Neural progenitor cell (in vitro differentiated cells): ENCODE results near the gene SMYD3. TPM values are rescaled to one million over a fixed set of nuclear protein-coding genes. Genes with fewer than 3 reads are reported as not detected.
A peak's percentile ranks its signal among the peaks of the same experiment; 100 is the strongest.

Experiments
- DNase-seq: peaks from one replicate; pipeline ENCODE4 v3.0.0-alpha.2; 2016; ENCODE audit warnings: low spot score
- H2AFZ ChIP-seq: fragments of 200-600 bp; sonication (generic); replicated peaks from 2 replicates; pipeline ENCODE4 v1.6.1; 2016; ENCODE audit warnings: antibody characterized with exemption
- H3F3A ChIP-seq: fragments of 200-600 bp; sonication (generic); 2 replicates; pipeline ENCODE4 v1.6.1; 2016; ENCODE audit warnings: antibody characterized with exemption, low read depth
- H3K27ac ChIP-seq: fragments of 200-600 bp; sonication (generic); 2 replicates; pipeline ENCODE4 v1.5.1; 2016; ENCODE audit warnings: mild to moderate bottlenecking
- H3K27me3 ChIP-seq: fragments of 200-600 bp; sonication (generic); 2 replicates; pipeline ENCODE4 v1.6.1; 2016; ENCODE audit warnings: mild to moderate bottlenecking, moderate library complexity
- H3K36me3 ChIP-seq: fragments of 200-600 bp; sonication (generic); 2 replicates; pipeline ENCODE4 v1.5.1; 2016
- H3K4me1 ChIP-seq: fragments of 200-600 bp; sonication (generic); 2 replicates; pipeline ENCODE4 v1.6.1; 2016; ENCODE audit warnings: mixed run types
- H3K4me2 ChIP-seq: fragments of 200-600 bp; sonication (generic); 2 replicates; pipeline ENCODE4 v1.6.1; 2016
- H3K4me3 ChIP-seq: fragments of 200-600 bp; sonication (generic); 2 replicates; pipeline ENCODE4 v1.5.1; 2016
- H3K79me2 ChIP-seq: fragments of 200-600 bp; sonication (generic); 2 replicates; pipeline ENCODE4 v1.6.1; 2016; ENCODE audit warnings: low read depth
- H3K9ac ChIP-seq: fragments of 200-600 bp; sonication (generic); 2 replicates; pipeline ENCODE4 v1.6.1; 2016
- H3K9me3 ChIP-seq: fragments of 200-600 bp; sonication (generic); 2 replicates; pipeline ENCODE4 v1.5.1; 2016; ENCODE audit warnings: low read depth
- H4K20me1 ChIP-seq: fragments of 200-600 bp; sonication (generic); 2 replicates; pipeline ENCODE4 v1.6.1; 2016; ENCODE audit warnings: low read depth
- H3K27ac Mint-ChIP-seq: 3 replicates; pipeline ENCODE4 v1.8.0; 2021; ENCODE audit warnings: mixed read lengths
- H3K27me3 Mint-ChIP-seq: 2 replicates; pipeline ENCODE4 v1.8.0; 2022; ENCODE audit warnings: low read depth, mild to moderate bottlenecking, inconsistent platforms, moderate library complexity, mixed read lengths; ENCODE audit not compliant: insufficient read depth
- H3K36me3 Mint-ChIP-seq: 3 replicates; pipeline ENCODE4 v1.8.0; 2021; ENCODE audit warnings: mixed read lengths
- H3K4me1 Mint-ChIP-seq: 3 replicates; pipeline ENCODE4 v1.8.0; 2021; ENCODE audit warnings: mixed read lengths
- H3K4me3 Mint-ChIP-seq: 3 replicates; pipeline ENCODE4 v1.8.0; 2021; ENCODE audit warnings: mild to moderate bottlenecking, moderate library complexity, mixed read lengths
- H3K9me3 Mint-ChIP-seq: 3 replicates; pipeline ENCODE4 v1.8.0; 2020; ENCODE audit warnings: mixed read lengths
- EZH2 ChIP-seq: fragments of 200-600 bp; sonication (generic); IDR thresholded peaks from 2 replicates; pipeline ENCODE4 v1.6.1; 2017; ENCODE audit warnings: antibody characterized with exemption, mild to moderate bottlenecking, moderate library complexity
- EZH2phosphoT487 ChIP-seq: fragments of 200-600 bp; sonication (generic); IDR thresholded peaks from 2 replicates; pipeline ENCODE4 v1.6.1; 2017; ENCODE audit warnings: antibody characterized with exemption
- total RNA-seq: library from RNA; depleted of rRNA; stranded (reverse); fragments of >200 nt; gene quantifications from 2 replicates; pipeline ENCODE4 v1.2.3, GENCODE V29; 2015; ENCODE audit warnings: low replicate concordance
- TF ChIP-seq, protein P1 (sequence below): fragments of 200-600 bp; sonication (generic); IDR thresholded peaks from 2 replicates; pipeline ENCODE4 v1.5.1; 2017; ENCODE audit warnings: antibody characterized with exemption, mild to moderate bottlenecking

Gene SMYD3
- total RNA-seq, 1 donor from 2014 or later: 43.2 TPM

DNA sequence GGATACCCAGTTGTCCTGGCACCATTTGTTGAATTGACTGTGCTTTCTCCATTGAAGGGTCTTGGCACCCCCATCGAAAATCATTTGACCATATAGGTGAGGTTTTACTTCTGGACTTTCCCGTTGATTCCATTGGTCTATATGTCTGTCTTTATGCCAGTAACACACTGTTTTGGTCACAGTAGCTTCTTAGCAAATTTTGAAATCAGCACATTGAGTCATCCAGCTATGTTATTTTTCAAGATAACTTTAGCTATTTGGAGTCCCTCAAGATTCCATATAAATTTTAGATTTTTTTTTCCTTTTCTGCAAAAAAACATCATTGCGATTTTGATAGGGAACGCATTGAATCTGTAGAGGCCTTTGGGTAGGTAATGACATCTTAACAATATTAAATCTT, 235.6 kb downstream of the SMYD3 start:
- no peaks in the 10 kb centered on the region for H3K79me2 ChIP-seq
- no peak for DNase-seq
- H3K36me3 Mint-ChIP-seq: no peaks in the 10 kb centered on the region
- H3K36me3 ChIP-seq: no peaks in the 10 kb centered on the region
- no peak overlapping the region for H2AFZ ChIP-seq
- H3K9me3 Mint-ChIP-seq: no peaks in the 10 kb centered on the region
- no peaks in the 10 kb centered on the region for H4K20me1 ChIP-seq
- no peaks in the 10 kb centered on the region for H3K9me3 ChIP-seq
- H3F3A ChIP-seq: no peaks in the 10 kb centered on the region
- H3K4me3 Mint-ChIP-seq: no peak overlapping the region
- no peak overlapping the region for H3K27ac Mint-ChIP-seq
- H3K27me3 Mint-ChIP-seq: no peaks in the 10 kb centered on the region
- no peak overlapping the region for H3K4me3 ChIP-seq
- no peaks in the 10 kb centered on the region for H3K27me3 ChIP-seq
- peaks cover 7% of the 10 kb centered on the region for H3K4me1 ChIP-seq
- TF ChIP-seq, protein P1, sequence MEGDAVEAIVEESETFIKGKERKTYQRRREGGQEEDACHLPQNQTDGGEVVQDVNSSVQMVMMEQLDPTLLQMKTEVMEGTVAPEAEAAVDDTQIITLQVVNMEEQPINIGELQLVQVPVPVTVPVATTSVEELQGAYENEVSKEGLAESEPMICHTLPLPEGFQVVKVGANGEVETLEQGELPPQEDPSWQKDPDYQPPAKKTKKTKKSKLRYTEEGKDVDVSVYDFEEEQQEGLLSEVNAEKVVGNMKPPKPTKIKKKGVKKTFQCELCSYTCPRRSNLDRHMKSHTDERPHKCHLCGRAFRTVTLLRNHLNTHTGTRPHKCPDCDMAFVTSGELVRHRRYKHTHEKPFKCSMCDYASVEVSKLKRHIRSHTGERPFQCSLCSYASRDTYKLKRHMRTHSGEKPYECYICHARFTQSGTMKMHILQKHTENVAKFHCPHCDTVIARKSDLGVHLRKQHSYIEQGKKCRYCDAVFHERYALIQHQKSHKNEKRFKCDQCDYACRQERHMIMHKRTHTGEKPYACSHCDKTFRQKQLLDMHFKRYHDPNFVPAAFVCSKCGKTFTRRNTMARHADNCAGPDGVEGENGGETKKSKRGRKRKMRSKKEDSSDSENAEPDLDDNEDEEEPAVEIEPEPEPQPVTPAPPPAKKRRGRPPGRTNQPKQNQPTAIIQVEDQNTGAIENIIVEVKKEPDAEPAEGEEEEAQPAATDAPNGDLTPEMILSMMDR: no peak
- no peak for TF ChIP-seq EZH2phosphoT487
- no peak for TF ChIP-seq EZH2
- H3K27ac ChIP-seq: no peak overlapping the region
- H3K9ac ChIP-seq: no peak overlapping the region
- H3K4me2 ChIP-seq: no peak overlapping the region
- H3K4me1 Mint-ChIP-seq: peaks cover 12% of the 10 kb centered on the region

DNA sequence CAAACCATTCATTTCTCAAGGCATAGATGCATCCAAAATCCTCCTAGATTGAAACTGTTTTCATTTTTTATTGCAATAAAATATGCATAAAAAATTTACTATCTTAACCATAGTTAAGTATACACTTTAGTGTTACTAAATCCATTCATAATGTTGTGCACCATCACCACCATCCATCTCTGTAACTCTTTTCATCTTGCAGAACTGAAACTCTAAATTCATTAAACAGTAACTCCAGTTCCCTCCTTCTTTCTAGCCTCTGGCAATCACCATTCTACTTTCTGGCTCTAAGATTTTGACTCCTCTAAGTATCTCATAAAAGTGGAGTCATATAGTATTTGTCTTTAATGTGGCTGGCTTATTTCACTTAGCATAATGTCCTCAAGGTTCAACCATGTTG, 236.8 kb downstream of the SMYD3 start:
- Mint-ChIP-seq H3K27ac (no peak overlapping the region), H3K4me3 (no peak overlapping the region), H3K27me3 (no peaks in the 10 kb centered on the region), H3K36me3 (no peaks in the 10 kb centered on the region), H3K9me3 (no peaks in the 10 kb centered on the region), H3K4me1 (peaks cover 12% of the 10 kb centered on the region)
- no peaks in the 10 kb centered on the region for H3K27me3 ChIP-seq
- no peaks in the 10 kb centered on the region for H3F3A ChIP-seq
- TF ChIP-seq EZH2phosphoT487 (no peak), EZH2 (no peak)
- TF ChIP-seq, protein P1: no peak
- H3K79me2 ChIP-seq: no peaks in the 10 kb centered on the region
- peaks cover 7% of the 10 kb centered on the region for H3K4me1 ChIP-seq
- DNase-seq: no peak
- H2AFZ ChIP-seq: no peak overlapping the region
- no peak overlapping the region for H3K9ac ChIP-seq
- H3K9me3 ChIP-seq: no peaks in the 10 kb centered on the region
- no peaks in the 10 kb centered on the region for H3K36me3 ChIP-seq
- H3K27ac ChIP-seq: no peak overlapping the region
- H3K4me3 ChIP-seq: no peak overlapping the region
- no peak overlapping the region for H3K4me2 ChIP-seq
- H4K20me1 ChIP-seq: no peaks in the 10 kb centered on the region

DNA sequence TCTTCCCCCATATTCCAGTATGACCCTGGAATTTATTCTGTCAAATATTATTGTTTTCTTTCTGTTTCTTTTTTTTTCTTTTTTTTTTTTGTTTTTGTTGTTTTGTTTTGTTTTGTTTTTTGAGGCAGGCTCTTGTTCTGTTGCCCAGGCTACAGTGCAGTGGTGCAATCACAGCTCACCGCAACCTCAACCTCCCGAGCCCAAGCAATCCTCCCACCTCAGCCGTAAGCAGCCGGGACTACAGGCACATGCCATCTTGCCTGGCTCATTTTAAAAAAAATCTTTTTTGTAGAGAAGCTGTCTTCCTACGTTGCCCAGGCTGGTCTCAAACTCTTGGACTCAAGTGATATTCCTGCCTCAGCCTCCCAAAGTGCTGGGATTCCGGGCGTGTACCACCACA, 237.6 kb downstream of the SMYD3 start:
- Histone ChIP-seq H2AFZ (no peak overlapping the region), H3K27ac (no peak overlapping the region), H3K9me3 (no peaks in the 10 kb centered on the region), H3K27me3 (no peaks in the 10 kb centered on the region), H3K4me2 (no peak overlapping the region), H3K4me1 (peaks cover 7% of the 10 kb centered on the region), H3F3A (no peaks in the 10 kb centered on the region), H3K79me2 (no peaks in the 10 kb centered on the region), H3K36me3 (no peaks in the 10 kb centered on the region), H3K4me3 (no peak overlapping the region), H4K20me1 (no peaks in the 10 kb centered on the region), H3K9ac (no peak overlapping the region)
- Mint-ChIP-seq H3K9me3 (no peaks in the 10 kb centered on the region), H3K36me3 (no peaks in the 10 kb centered on the region), H3K4me3 (no peak overlapping the region), H3K4me1 (peaks cover 12% of the 10 kb centered on the region), H3K27me3 (no peaks in the 10 kb centered on the region), H3K27ac (no peak overlapping the region)
- DNase-seq: no peak
- TF ChIP-seq EZH2phosphoT487 (no peak), EZH2 (no peak)
- TF ChIP-seq, protein P1: no peak

DNA sequence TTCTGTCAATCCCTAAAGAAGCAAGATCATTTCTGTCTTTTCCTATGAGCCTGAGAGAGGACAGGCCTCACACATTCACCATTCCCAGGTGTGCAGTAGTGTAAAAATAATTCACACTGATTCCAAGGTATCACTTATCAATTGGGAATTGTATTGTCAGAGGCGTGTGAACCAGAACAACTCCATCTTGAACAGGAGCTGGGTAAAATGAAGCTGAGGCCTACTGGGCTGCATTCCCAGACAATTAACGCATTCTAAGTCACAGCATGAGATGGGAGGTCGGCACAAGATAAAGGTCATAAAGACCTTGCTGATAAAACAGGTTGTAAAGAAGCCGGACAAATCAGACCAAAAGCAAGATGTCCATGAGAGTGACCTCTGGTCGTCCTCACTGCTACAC, 239.2 kb downstream of the SMYD3 start:
- Mint-ChIP-seq H3K27ac (peak overlapping the region; percentile 37), H3K36me3 (no peaks in the 10 kb centered on the region), H3K4me1 (peaks cover 12% of the 10 kb centered on the region), H3K9me3 (no peaks in the 10 kb centered on the region), H3K27me3 (no peaks in the 10 kb centered on the region), H3K4me3 (no peak overlapping the region)
- no peak for TF ChIP-seq EZH2
- no peak for TF ChIP-seq EZH2phosphoT487
- TF ChIP-seq, protein P1: no peak
- Histone ChIP-seq H3K4me2 (no peak overlapping the region), H4K20me1 (no peaks in the 10 kb centered on the region), H3K27me3 (no peaks in the 10 kb centered on the region), H3K4me1 (peaks cover 7% of the 10 kb centered on the region), H3K9me3 (no peaks in the 10 kb centered on the region), H3K79me2 (no peaks in the 10 kb centered on the region), H3K9ac (no peak overlapping the region), H3K4me3 (no peak overlapping the region), H3K36me3 (no peaks in the 10 kb centered on the region), H2AFZ (no peak overlapping the region), H3K27ac (no peak overlapping the region), H3F3A (no peaks in the 10 kb centered on the region)
- DNase-seq: peak; percentile 37
